ENCODE measurements around the gene TMBIM1.
A peak's percentile ranks its signal among the peaks of the same experiment; 100 is the strongest.

Gene TMBIM1

GRCh38 chr2:218292048-218293014 lies at the start of gene TMBIM1:
TMBIM1 (minus strand) TSS chr2:218292503; CDS start chr2:218282141, 10,362 bp downstream.
- DNase-seq, result peak; percentile 81 to 82

- DNase-seq, result no peak
Observed at GRCh38 chr2:218341381-218341780, 49.1 kb upstream of the TMBIM1 start.

GRCh38 chr2:218340656-218341055 lies 48.4 kb upstream of the TMBIM1 start:
- DNase-seq, result no peak

GRCh38 chr2:218334531-218334930 lies 42.2 kb upstream of the TMBIM1 start:
- DNase-seq, result no peak

- DNase-seq, result no peak
Observed at GRCh38 chr2:218332920-218333645, 40.8 kb upstream of the TMBIM1 start.

GRCh38 chr2:218332288-218332687 lies 40.0 kb upstream of the TMBIM1 start:
- DNase-seq, result no peak

GRCh38 chr2:218331745-218332144 lies 39.4 kb upstream of the TMBIM1 start:
- no peak for DNase-seq

- DNase-seq, result no peak
Observed at GRCh38 chr2:218329826-218330593, 37.7 kb upstream of the TMBIM1 start.

GRCh38 chr2:218329027-218329825 lies 36.9 kb upstream of the TMBIM1 start:
- no peak for DNase-seq

GRCh38 chr2:218328294-218328693 lies 36.0 kb upstream of the TMBIM1 start:
- no peak for DNase-seq

- no peak for DNase-seq
Observed at GRCh38 chr2:218327451-218328210, 35.3 kb upstream of the TMBIM1 start.

GRCh38 chr2:218326315-218326714 lies 34.0 kb upstream of the TMBIM1 start:
- DNase-seq, result no peak

- DNase-seq, result no peak
Observed at GRCh38 chr2:218325566-218326160, 33.4 kb upstream of the TMBIM1 start.

GRCh38 chr2:218323526-218324472 lies 31.5 kb upstream of the TMBIM1 start:
- DNase-seq, result no peak

- peak; percentile 45 to 61 for DNase-seq
Observed at GRCh38 chr2:218322768-218323525, 30.6 kb upstream of the TMBIM1 start.

- no peak for DNase-seq
Observed at GRCh38 chr2:218320704-218321336, 28.5 kb upstream of the TMBIM1 start.

GRCh38 chr2:218319813-218320365 lies 27.6 kb upstream of the TMBIM1 start:
- DNase-seq, result no peak

- DNase-seq, result no peak
Observed at GRCh38 chr2:218318241-218318640, 25.9 kb upstream of the TMBIM1 start.

All from stimulated activated CD4-positive, alpha-beta T cell treated with anti-CD3 and anti-CD28 coated beads, Interleukin-2, amount 100 ng/mL, for 24 hours (primary cell).